ENCODE data around the gene CADPS. TPM values are rescaled to one million over a fixed set of nuclear protein-coding genes. Genes with fewer than 3 reads are reported as not detected.

The CADPS gene
- total and polyA plus RNA-seq, 2 experiments from 2014 or later = 2.8 to 8.1 TPM

DNA sequence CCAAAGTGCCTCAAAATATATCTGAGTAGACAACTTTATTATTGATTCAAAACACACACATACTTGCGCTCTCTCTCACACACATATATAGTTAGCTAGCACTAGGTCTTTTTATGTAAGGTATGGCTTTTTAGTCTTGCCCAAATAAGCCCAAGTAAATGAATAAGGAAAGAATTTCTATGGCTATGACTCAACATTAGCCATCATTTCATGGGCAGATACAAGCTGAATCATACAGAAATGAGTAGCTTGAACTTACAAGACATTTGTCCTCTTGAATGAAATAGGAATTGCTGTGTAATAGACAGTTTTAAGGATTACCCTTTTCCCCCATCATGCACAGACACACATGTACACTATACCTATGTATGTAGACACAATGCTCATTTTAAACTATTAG, 4.9 kb downstream of the CADPS start:
- H3K79me2 ChIP-seq = no peaks in the 10 kb centered on the region
- no peak overlapping the region for H3K4me3 ChIP-seq
- no peaks in the 10 kb centered on the region for H3K9me3 ChIP-seq (ENCODE audit: low read depth)
- no peak overlapping the region for H3K4me2 ChIP-seq
- H3K9me2 ChIP-seq (replicated peaks; ENCODE audit: insufficient read depth) = no peaks in the 10 kb centered on the region
- no peak overlapping the region for H3K27ac ChIP-seq
- H3K36me3 ChIP-seq (replicated peaks; ENCODE audit: insufficient read depth, low read depth) = no peaks in the 10 kb centered on the region
- TF ChIP-seq EZH2 (IDR thresholded peaks at IDR 0.05; ENCODE audit: borderline replicate concordance) (no peak), EZH2phosphoT487 (IDR thresholded peaks at IDR 0.05; ENCODE audit: low read depth, severe bottlenecking, unreplicated experiment) (no peak)
- TF ChIP-seq, protein P1, sequence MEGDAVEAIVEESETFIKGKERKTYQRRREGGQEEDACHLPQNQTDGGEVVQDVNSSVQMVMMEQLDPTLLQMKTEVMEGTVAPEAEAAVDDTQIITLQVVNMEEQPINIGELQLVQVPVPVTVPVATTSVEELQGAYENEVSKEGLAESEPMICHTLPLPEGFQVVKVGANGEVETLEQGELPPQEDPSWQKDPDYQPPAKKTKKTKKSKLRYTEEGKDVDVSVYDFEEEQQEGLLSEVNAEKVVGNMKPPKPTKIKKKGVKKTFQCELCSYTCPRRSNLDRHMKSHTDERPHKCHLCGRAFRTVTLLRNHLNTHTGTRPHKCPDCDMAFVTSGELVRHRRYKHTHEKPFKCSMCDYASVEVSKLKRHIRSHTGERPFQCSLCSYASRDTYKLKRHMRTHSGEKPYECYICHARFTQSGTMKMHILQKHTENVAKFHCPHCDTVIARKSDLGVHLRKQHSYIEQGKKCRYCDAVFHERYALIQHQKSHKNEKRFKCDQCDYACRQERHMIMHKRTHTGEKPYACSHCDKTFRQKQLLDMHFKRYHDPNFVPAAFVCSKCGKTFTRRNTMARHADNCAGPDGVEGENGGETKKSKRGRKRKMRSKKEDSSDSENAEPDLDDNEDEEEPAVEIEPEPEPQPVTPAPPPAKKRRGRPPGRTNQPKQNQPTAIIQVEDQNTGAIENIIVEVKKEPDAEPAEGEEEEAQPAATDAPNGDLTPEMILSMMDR (IDR thresholded peaks at IDR 0.05; ENCODE audit: poor library complexity) = no peak
- no peaks in the 10 kb centered on the region for H4K20me1 ChIP-seq (ENCODE audit: insufficient read depth, poor library complexity, severe bottlenecking)
- no peaks in the 10 kb centered on the region for H3K4me1 ChIP-seq (ENCODE audit: insufficient read depth)
- WGBS (ENCODE audit: low lambda C conversion rate, missing lambda C conversion rate) = 88% methylated on average over 1 of the region's 1 CpG
- no peak for DNase-seq (ENCODE audit: low spot score)
- H2AFZ ChIP-seq = no peak overlapping the region
- peaks cover 62% of the 10 kb centered on the region for H3K27me3 ChIP-seq

DNA sequence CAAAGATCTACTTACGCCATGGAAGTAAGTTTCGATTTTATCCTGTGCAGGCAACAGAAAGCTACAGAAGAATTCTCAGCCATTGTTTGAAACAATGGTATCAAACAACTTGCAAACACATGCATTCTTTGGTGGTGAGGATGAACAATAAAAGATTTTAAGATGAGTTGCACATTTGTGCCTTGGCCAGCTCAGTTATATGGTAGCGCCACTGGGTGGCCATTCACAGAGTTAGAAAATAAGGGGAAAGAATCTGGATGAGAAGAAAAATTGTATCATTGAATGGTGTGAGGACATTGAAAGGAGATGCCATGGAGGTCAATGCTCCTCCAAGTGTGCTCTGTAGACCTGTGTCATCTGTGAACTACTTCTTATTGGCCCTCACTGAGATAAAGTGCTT, 11.6 kb downstream of the CADPS start:
- no peaks in the 10 kb centered on the region for H3K4me1 ChIP-seq (ENCODE audit: insufficient read depth)
- no peaks in the 10 kb centered on the region for H3K9me2 ChIP-seq (replicated peaks; ENCODE audit: insufficient read depth)
- no peaks in the 10 kb centered on the region for H3K79me2 ChIP-seq
- peaks cover 7% of the 10 kb centered on the region for H3K27me3 ChIP-seq
- no peaks in the 10 kb centered on the region for H4K20me1 ChIP-seq (ENCODE audit: insufficient read depth, poor library complexity, severe bottlenecking)
- TF ChIP-seq EZH2 (IDR thresholded peaks at IDR 0.05; ENCODE audit: borderline replicate concordance) = no peak
- TF ChIP-seq EZH2phosphoT487 (IDR thresholded peaks at IDR 0.05; ENCODE audit: low read depth, severe bottlenecking, unreplicated experiment) = no peak
- TF ChIP-seq, protein P1 (IDR thresholded peaks at IDR 0.05; ENCODE audit: poor library complexity) = no peak
- H3K36me3 ChIP-seq (replicated peaks; ENCODE audit: insufficient read depth, low read depth) = no peaks in the 10 kb centered on the region
- H3K27ac ChIP-seq = no peak overlapping the region
- DNase-seq (ENCODE audit: low spot score) = no peak
- H3K4me3 ChIP-seq = no peak overlapping the region
- 89% methylated on average over 3 of the region's 3 CpGs for WGBS (ENCODE audit: low lambda C conversion rate, missing lambda C conversion rate)
- H3K9me3 ChIP-seq (ENCODE audit: low read depth) = no peaks in the 10 kb centered on the region
- no peak overlapping the region for H3K4me2 ChIP-seq
- no peak overlapping the region for H2AFZ ChIP-seq

DNA sequence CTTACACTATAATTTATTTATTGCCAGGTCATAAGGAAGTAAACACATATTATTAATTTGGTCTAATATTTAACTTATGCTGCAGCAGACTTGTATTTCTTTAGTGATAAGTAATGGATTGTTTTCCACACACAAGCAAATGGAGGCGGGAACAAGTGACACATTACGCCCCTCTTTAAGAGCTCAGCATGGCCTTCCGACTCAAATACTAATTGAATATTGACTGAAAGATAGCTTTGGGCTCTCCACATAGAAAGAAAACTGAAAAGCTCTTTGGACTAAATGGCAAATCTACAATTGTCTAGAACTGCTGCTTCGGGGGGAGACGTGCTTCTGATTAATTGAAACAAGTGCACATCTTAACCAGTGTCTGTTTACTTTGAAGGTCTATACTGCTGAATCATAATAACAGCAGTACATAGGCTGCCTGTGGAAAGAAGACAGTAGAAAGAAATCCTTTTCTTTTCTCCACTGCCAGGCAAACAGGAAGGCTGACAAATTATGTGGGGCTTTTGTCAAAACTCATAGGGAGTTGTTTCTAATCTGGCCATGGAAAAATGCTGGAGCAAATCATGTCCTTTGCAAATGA, 15.9 kb downstream of the CADPS start:
- H3K4me3 ChIP-seq = no peak overlapping the region
- no peaks in the 10 kb centered on the region for H4K20me1 ChIP-seq (ENCODE audit: insufficient read depth, poor library complexity, severe bottlenecking)
- TF ChIP-seq EZH2phosphoT487 (IDR thresholded peaks at IDR 0.05; ENCODE audit: low read depth, severe bottlenecking, unreplicated experiment) (no peak), EZH2 (IDR thresholded peaks at IDR 0.05; ENCODE audit: borderline replicate concordance) (no peak)
- TF ChIP-seq, protein P1 (IDR thresholded peaks at IDR 0.05; ENCODE audit: poor library complexity) = no peak
- no peaks in the 10 kb centered on the region for H3K4me1 ChIP-seq (ENCODE audit: insufficient read depth)
- H3K79me2 ChIP-seq = no peaks in the 10 kb centered on the region
- H3K4me2 ChIP-seq = no peak overlapping the region
- no peaks in the 10 kb centered on the region for H3K9me2 ChIP-seq (replicated peaks; ENCODE audit: insufficient read depth)
- no peak for DNase-seq (ENCODE audit: low spot score)
- H3K27me3 ChIP-seq = no peaks in the 10 kb centered on the region
- H3K27ac ChIP-seq = no peak overlapping the region
- no peaks in the 10 kb centered on the region for H3K36me3 ChIP-seq (replicated peaks; ENCODE audit: insufficient read depth, low read depth)
- 87% methylated on average over 5 of the region's 5 CpGs for WGBS (ENCODE audit: low lambda C conversion rate, missing lambda C conversion rate)
- H3K9me3 ChIP-seq (ENCODE audit: low read depth) = no peaks in the 10 kb centered on the region
- no peak overlapping the region for H2AFZ ChIP-seq

Measured in hepatocyte (in vitro differentiated cells).